HFF-Myc (cell line): ENCODE data around the gene HOXC4.

Experiments
- DNase-seq: peaks from one replicate; pipeline ENCODE4 v3.0.0-alpha.2; 2011; ENCODE audit warnings: low read depth; ENCODE audit errors: extremely low read depth
- H3K4me3 ChIP-seq: replicated peaks from 2 replicates; pipeline ENCODE4 v1.5.1; 2011; ENCODE audit warnings: low read depth, mild to moderate bottlenecking, control low read depth, low read length
- CTCF ChIP-seq: IDR thresholded peaks from 2 replicates; pipeline ENCODE4 v1.5.1; 2012; ENCODE audit warnings: mild to moderate bottlenecking, low read depth, low read length, control low read depth; ENCODE audit errors: missing control alignments

HOXC4 gene

GRCh38 chr12:54010972-54011664 lies 42.5 kb upstream of the HOXC4 start:
- no peak for DNase-seq
- H3K4me3 ChIP-seq: no peak overlapping the region
- TF ChIP-seq CTCF: no peak

DNA sequence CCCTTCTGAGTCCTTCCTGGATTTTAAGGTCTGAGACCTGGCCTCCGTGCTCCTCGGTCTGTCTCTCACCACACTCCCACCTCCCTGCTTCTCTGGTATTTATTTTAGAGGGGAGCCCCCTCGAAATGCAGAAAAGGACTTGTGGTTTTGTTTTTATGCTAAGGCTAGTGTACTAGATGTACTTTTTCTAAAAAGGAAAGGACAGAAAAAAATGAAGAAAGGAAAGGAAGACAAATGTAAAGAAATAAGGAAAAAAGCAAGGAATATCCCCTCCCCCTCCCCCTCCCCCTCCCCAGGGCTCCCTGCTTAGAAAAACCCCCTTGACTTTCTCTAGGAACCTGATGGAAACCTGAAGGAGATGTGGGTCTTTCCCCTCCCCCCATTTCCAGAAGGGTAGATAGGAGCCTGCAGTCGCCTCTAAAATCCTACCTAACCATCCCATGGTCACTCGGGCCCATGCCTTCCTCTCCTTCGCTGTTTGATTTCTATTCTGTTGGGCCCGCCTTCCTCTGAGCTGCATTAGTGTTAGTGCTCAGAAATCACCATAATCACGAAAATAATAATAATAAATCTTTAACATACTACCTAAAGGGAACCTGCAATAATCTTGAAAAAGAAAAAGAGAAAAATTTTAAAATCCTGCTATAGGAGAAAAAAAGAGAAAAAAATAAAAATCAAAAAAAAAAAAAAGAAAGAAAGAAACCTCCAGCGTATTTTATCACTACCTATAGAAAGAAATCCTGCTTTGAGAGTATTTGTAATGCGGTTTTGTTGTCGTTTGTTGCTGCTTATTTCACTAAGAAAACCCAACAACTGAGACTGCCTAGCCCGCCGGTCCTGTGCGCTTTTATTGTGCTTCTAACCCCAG lies 41.7 kb upstream of the HOXC4 start:
- no peak for TF ChIP-seq CTCF
- no peak overlapping the region for H3K4me3 ChIP-seq

DNA sequence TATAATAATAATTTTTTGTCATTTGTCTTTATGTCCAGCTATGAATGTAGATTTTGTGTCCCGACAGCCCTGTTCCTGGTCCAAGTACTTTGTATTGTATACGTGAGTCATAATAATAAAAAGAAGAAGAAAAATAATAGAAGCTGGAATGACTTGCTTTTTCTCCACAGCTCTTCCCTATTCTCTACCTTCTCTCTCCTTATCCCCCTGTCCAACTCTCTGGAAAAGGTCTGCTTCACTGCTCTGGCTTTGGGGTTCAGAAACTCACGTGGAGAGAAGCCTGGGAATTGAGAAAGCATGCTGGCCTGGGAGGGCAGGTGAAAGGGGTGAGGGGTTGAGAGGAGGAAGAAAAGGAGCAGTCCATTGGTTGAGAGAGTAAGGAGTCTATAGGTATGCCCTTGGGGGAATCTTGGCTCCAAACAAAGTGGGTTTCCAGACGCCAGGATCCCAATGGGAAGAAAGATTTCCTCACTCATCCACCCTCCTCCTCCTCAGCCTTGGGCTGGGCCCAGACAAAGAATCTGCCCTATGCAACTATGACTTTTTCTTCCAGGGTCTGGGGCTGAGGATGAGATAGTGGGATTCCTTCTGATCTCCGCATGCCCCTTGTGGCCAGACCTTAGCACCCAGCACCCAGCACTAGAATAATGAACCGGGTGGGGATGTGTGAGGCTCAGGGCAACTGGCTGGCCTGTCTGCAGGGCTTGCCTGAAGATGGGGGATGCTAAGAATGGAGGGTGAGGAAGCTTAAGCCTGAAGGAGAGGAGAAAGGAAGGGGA lies 40.8 kb upstream of the HOXC4 start:
- H3K4me3 ChIP-seq: no peak overlapping the region
- DNase-seq: no peak
- no peak for TF ChIP-seq CTCF

More for the DNA sequence above, 41.7 kb upstream of the HOXC4 start:
- no peak for DNase-seq

- no peak for TF ChIP-seq CTCF
- no peak for DNase-seq
- no peak overlapping the region for H3K4me3 ChIP-seq
Measured at GRCh38 chr12:54014377-54015017, 39.1 kb upstream of the HOXC4 start.

DNA sequence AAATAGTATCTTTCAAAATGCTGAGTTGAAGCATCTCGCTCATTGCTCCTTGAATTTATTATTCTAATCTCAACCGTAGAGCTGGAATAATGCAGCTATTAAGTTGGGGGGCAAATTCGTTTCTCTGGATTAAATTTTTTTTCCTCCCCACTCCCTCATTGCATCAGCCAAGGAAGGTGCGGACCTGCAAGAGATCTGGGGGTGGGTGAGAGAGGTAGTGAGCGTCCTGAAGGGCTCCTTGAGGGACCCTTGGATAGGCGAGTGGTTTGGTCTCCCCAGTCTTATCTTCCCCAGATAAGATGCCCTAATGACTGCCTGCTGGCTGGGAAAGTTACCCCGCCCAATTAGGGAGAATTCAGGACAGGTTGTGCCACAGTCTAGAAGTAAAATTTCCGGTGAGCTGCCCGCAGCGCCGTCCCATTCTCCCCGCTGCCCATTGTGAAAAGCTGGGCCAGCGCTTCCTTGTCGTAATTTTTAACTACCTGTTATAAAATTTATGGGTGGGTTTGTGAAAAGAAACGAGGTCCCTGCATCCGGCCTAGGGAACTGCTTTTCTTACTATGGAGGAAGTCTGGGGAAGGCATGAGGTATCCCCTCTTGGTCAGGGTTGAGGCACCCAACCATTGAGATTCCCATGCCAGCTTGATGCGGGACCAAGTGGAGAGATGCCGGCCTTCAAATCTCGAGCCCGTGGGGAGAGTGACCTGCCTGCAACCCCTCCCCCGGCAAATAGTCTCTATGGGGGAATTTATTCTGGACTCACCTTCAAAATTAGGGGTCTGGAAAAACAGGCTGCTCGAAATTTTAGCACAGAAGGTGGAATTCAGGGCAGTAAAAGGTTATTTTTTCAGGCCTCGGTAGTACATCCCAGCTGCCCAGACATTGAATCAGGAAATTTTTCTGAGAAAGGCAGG lies 38.4 kb upstream of the HOXC4 start:
- H3K4me3 ChIP-seq: no peak overlapping the region
- no peak for TF ChIP-seq CTCF
- no peak for DNase-seq
